Hepatocyte (in vitro differentiated cells): ENCODE results near the gene RPS14.
"Not testable (repeated sequence)": the region's sequence is repeated elsewhere in the genome, so short reads cannot be mapped to it uniquely, and the experiment has no call there.

Experiments used
- CTCF ChIP-seq: fragments of 200-600 bp; sonication (generic); IDR thresholded peaks from 2 replicates; pipeline ENCODE4 v1.5.1; 2016; ENCODE audit warnings: antibody characterized with exemption, mild to moderate bottlenecking; ENCODE audit not compliant: poor library complexity
- EZH2 ChIP-seq: fragments of 200-600 bp; sonication (generic); IDR thresholded peaks from 2 replicates; pipeline ENCODE4 v1.6.1; 2016; ENCODE audit warnings: antibody characterized with exemption, mild to moderate bottlenecking, borderline replicate concordance
- EZH2phosphoT487 ChIP-seq: fragments of 200-600 bp; sonication (generic); IDR thresholded peaks from one replicate; pipeline ENCODE4 v1.6.1; 2018; ENCODE audit warnings: antibody characterized with exemption, mild to moderate bottlenecking, low read depth, moderate library complexity; ENCODE audit not compliant: unreplicated experiment, severe bottlenecking

GRCh38 chr5:150454027-150454426 lies 4.5 kb upstream of the RPS14 start:
- TF ChIP-seq CTCF, EZH2, EZH2phosphoT487: not testable (repeated sequence)
